NCI-H1930 (cell line): ENCODE data around the gene CLEC1B.
"Not testable (repeated sequence)": the region's sequence is repeated elsewhere in the genome, so short reads cannot be mapped to it uniquely, and the experiment has no call there.

Source experiments
- DNase-seq, 2 experiments: peaks; one replicate each; lab custom pipeline; 2025; lab: John Stamatoyannopoulos, UW

CLEC1B gene

DNA sequence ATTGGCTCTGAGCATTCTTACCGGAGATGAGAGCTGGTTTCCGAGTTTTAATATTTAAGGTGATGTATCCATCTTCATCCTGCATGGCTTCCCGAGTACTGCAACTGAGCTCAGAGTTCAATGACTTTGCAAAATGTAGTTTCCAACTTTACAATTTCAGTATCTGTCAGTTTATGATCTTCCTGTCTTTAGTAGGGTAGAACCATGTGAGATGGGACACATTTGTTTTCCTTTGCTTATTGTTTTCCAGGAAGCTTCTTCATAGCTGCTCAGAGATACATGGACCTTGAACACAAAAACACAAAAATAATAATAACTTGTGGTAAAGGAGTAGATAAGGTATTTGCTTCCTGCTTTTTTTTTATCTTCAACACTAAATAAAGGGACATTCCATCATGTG, at the start of gene CLEC1B:
CLEC1B (minus strand) TSS at position 106 of the 400 bp plus-strand sequence; CDS start at position 85, 21 bp downstream.
- no peak for DNase-seq

DNA sequence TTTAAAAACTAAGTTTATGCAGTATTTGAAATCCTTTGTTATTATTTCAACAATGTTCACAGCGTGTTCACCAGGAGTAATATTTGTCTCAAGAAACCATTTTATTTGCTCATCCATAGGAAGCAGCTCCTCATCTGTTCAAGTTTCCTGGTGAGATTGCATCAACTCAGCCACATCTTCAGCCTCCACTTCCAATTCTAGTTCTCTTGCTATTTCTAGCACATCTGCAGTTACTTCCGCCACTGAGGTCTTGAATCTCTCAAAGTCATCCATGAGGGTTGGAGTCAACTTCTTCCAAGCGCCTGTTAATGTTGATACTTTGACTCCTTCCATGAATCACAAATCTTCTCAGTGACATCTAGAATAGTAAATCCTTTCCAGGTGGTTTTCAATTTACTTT, 49.6 kb upstream of the CLEC1B start:
- no peak for DNase-seq

DNA sequence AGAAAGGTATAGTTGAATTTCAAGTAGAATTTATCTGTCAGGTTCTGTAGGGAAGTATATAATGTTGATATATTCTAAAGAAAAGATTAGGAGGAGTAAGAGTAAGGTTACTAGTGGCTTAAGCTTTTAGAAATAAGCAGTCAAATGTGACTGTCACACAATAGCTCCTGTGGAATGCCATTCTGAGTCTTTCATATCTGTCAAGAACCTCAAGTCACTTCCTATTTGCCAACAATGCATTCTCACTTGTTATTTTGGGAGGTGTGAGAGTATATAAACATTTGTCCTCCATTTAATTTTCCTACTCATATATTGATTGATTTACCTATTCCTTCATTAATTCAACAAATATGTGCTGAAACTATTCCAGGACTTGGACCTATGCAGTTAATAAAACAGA, 43.2 kb upstream of the CLEC1B start:
- DNase-seq: no peak

DNA sequence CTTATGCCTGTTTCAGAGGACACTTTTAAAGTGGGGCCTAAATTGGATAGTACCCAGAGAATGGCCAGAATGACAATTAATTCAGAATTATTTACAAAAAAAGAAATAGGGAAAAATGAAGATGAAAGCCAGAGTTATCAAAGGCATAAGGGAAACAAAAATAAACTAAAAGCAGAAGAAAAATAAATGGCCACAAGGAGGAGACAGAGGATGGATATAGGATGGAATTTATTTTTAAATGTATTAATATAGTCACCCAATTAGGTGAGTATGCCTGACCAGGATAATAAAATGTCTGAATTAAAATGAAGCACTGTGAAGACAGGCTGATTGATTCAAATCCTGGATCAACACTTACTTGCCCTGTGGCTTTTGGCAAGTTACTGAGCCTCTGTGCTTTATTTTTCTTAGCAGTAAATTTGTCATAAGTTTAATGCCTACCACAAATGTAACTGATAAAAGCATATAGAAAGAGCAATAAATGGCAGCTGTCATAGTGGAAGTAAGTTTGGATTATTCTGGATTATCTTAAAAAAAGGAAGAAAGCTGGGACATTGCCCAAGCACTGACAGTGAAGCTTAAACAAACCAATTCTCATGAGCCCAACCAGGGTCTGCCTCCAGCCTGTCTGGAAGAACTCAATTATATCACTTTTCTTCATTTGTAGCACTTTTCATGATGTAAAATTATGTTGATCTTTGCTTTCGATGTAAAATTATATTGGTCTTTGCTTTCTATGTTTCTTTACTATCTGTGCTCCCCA, 35.0 kb upstream of the CLEC1B start:
- no peak for DNase-seq

DNA sequence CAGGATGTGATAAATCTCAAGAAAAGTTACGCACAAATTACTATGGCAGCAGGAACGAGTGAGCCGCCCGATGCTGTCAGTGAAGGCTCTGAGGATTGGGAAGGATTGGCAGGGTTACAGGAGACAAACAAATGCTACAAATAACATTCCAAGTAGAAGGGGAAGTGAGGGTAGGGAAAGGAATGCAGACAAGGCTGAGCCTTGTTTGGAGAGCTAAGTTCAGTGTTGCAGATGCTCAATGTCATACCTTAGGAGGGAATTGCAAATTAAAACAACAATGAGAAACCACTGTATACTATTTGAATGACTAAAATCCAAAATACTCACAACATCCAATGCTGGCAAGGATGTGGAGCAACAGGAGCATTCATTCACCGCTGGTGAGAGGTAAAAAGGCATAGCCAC, 32.9 kb upstream of the CLEC1B start:
- no peak for DNase-seq

DNA sequence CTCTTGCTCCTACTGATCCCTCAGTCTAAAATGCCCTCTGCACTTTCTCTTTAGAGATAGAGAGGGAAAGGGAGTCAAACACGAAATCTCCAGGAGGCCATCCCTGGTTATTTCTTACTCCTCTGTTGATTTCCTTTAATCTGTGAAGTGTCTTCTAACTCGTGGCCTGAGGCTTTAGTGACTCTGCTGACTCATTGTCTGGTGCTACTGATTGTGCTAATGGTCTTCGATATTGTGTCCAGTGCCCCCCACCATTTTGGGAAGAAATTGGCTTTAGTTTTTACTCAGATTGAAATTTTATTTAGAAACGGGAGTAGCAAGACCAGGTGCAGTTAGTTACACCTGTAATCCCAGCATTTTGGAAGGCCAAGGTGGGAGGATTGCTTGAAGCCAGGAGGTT, 32.4 kb upstream of the CLEC1B start:
- DNase-seq: no peak

DNA sequence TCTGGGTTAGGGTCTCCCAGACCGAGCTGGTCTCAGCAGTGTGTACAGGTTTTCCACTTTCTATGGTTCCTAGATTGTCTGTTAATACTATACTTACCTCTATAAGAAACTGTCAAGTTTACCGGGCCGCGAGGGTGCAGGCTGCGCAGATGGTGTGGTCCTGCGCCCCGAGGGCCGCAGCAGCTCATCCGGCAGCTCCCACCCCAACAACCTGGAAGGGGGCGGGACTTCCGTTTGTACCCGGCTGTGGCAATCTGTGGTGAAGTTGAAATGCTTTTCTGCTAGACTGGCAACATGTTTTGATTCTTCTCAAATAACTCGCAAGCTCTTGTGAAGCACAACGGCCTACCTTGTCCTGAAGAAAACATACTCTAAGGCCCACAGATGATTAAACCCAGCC, 31.5 kb upstream of the CLEC1B start, which contains the start of gene CLEC9A:
CLEC9A (plus strand) TSS at position 237 of the 400 bp plus-strand sequence. CDS start 22,006 bp downstream, outside the sequence.
- DNase-seq: no peak

DNA sequence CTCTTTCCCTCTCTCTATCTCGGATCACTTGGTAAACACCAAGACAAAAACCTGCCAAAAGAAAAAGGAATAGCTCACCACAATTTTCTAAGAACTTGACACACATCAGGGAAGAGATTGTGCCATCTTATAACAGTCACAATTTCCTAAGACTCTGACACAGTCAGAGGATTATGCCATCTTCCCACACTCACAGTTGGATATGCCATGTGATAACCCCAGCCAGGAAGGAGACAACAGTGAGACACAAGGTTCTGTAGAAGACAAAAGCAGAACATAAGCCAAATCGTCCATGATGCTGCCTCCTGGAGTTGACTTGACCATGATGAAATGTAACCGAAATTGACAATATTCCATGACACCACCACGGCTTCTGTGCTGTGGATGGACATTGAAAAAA, 28.8 kb upstream of the CLEC1B start:
- no peak for DNase-seq

DNA sequence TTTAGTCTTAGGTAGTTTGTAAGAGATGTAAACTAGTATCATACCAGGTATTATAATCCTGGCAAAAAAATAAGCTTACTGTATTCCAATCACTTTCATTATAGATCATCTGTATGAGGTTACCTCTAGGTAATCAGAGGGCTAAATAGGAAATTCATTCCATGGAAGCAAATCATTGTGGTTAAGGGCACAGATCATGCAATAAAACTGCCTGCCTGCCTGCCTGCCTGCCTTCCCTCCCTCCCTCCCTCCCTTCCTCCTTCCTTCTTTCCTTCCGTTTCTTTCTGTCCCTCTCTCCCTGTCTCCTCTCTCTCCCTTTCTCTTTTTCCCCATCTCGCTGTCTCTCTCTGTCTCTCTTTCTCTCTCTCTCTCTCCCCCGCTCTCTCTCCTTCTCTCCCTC, 28.4 kb upstream of the CLEC1B start:
- no peak for DNase-seq

DNA sequence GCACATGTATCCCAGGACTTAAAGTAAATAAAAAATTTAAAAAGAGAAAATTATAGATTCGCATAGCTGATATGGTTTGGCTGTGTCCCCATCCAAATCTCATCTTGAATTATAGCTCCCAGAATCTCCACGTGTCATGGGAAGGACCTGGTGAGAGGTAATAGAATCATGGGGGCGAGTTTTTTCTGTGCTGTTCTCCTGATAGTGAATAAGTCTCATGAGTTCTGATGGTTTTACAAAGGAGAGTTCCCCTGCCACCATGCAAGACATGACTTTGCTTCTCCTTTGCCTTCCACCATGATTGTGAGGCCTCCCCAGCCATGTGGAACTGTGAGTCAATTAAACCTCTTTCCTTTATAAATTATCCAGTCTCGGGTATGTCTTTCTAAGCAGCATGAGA, 27.7 kb upstream of the CLEC1B start:
- DNase-seq: not testable (repeated sequence)

DNA sequence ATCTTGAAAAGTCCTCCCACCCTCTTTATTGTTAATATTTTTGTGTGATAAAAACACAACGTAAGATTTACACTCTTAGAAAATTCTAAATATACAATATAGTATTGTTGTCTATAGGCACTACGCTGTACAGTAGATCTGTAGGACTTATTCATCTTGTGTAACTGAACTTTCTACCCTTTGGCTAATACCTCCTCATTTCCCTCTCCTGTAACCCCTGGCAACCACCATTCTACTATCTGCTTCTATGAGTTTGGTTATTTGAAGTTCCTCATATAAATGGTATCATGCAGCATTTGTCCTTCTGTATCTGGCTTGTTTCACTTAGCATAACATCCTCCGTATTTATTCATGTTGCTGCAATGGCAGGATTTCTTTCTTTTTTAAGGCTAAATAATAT, 26.3 kb upstream of the CLEC1B start:
- no peak for DNase-seq

DNA sequence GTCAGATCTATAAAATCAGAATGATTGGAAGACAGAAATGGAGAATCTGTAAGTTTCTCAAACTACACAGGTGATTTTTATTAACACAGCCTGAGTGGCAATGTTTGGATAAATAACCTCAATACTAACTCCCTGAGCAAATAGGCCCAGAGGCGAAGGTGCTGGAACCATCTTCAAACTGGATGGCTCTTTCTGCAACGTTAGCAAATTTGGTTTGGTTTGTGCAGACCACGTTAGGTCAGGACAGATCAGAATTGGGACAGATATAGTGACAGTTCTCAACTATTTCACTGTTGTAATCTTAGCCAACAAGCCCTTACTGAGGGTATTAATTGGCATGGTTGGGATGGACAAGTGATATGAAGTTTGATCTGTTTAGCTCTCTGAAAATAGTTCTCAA, 22.4 kb upstream of the CLEC1B start:
- DNase-seq: no peak

DNA sequence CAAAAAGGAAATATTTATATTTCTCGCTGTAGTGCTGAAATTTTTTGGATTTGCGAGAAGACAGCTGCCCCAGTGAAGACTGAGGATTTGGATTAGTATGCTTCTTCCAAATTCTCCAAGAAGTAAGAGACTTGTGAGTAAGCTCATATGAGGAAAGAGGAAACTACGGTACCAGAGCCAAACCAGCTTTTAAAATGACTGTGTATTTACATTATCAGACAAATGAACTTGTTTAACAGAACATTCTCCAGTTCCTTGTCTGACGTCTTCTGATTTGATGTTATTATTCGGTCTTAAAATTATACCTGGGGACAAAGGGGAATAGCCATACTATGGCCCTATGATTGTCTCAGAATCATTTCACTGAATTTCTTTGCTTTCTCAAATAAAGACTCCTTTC, 19.5 kb upstream of the CLEC1B start:
- DNase-seq: no peak

DNA sequence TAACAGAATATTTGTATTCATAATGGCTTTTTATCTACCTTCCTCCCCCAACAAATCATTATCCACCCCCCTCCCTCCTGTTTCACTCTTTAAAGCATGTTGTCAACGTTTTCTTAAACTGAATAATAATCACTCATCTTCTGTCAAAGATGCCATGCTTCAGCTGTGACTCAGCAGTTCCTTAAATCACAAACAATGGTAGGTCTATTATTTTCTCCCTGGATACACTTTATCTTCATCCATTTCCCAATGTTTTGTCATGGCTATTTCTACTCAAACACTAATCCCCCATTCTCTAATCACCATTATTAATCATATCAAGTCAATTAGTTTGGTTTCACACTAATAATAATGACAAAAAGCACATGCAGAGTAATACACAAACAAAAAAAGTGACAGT, 18.0 kb upstream of the CLEC1B start:
- DNase-seq: no peak

DNA sequence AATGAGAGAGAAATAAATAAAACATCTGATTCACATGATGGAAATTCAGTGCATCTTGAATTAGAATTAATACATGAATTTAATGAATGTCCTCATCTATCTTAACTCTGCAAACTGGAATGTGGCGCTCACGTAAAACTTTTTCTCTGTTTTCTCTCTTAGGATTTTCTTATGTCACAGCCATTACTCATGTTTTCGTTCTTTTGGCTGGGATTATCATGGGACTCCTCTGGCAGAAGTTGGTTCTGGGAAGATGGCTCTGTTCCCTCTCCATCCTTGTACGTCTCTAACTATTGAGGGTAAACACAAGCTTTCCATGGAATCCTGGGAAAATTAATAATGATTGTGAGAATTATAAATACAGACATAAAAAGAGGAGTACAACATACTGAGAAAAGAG, 16.5 kb upstream of the CLEC1B start:
- DNase-seq: no peak

DNA sequence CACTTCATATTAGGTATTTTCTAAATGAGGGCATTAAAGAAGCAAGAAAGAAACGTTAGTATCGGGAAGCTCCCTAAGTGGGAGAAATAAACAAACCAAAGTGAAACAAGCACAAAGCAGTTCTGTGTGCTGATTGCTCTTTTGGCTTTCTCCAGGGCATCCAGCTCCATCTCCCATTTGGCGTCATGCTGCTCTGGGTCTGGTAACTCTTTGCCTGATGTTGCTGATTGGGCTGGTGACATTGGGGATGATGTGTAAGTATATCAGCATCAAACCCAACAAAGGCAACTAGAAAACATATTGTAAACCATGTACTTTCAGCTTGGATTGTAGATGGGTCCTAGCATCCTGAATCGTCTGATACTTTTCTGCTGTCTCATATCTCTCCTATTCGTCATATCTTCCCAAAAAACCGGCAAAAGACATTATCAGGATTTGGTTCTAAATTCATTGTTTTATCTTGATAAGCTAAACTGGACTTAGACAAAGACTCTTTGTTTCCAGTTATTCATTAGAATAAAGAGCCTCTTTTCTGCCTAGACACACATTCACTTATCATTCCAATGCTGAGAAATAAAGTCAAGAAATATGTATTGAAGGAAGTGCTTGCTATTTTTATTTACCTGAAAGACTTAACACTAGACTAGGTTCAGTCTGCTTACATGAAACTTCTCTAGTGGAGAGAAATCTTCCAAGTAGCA, 13.9 kb upstream of the CLEC1B start:
- DNase-seq: no peak

DNA sequence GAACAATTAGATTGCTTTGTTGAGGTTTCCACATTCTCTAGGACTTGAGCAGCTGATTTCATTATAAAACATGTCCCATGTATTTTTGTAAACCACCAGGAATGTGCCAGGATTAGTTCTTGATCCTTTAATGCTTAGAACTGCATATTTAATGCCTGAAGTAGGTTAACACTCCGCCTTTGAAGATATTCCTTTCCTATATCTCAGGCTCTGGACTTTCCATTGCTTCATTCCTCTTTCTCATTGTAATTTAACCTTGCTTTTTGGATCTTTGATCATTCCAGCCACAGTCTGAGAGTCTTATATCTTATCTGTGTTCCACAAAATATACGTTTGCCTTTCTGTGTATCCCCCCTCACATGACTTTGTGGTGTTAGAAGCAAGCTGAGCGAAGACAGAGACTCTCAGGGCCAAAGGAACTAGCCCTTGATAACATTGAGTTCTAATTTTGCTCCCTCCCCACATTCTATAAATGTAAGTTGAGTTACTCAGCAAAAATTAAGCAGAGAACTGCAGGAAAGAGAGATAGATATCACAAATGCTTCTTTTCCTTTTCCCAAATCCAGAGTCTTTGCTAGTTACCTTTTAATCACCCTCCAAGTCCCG, 2.4 kb upstream of the CLEC1B start:
- no peak for DNase-seq

DNA sequence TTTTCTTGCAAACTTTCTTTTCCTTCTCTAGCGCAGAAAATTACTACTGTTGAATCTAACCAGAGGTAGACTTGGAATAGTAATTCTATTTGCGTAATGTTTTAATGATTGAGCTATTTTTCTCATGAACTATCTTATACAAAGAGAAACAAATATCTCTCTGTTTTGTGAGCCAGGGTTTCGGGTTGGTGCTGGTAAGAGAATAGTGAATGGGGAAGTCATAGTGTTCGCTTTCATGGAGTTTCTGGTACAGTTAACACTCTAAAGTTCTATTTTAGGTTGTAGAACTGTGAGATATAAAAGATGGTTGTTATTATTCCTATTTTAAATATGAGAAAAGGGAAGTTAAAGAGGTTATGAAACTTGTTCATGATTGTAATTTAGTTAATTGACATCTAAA, 6.6 kb downstream of the CLEC1B start:
- no peak for DNase-seq

DNA sequence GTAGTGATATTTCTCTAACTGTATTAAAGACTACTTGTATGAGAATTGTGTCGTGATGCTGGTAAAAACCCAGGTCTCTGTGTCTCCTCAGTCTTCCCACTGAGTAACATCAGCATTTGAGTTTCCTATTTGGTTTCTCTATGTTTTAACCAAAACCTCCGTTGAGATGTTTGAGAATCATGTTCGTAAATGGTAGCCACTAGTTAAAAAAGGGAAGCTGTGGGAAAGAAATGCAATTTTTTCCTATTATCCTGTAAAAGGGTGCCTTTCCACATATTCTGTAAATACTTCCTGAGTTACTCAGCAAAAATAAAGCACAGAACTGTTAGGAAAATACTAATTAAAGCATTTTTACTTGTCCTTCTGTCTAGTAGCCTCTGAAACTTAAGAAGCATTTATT, 7.0 kb downstream of the CLEC1B start:
- DNase-seq: no peak

DNA sequence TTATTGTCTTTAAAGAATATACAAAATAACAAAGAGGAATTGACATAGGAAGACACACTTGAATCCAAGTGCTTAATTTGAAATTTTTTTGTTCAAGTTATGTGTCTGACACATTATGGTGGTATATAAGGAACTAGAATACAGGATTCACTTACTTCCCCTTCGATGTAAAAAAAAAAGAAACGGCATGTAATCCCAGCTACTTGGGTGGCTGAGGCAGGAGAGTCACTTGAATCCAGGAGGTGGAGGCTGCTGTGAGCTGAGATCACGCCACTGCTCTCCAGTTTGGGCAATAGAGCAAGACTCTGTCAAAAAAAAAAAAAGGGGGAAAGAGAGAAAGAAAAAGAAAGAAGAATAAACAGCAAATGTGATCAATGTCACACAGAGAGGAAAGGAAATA, 18.8 kb downstream of the CLEC1B start:
- no peak for DNase-seq

DNA sequence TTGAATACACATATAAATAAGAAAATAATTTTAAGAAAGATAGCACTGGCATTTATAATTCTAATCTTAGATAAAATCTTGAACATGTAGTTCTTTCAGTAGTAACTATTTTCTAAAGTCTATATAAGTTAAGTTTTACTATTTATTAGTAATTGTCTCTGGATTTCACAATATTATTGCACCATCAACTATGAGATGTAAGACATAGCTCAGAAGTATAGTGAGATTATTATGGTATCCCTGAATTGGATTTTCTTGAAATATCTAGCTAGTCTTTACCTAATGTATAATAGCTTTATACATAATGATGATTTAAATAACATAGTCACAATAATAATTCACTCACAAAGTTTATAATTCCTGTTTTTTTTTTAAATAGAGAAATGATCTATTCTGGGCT, 21.0 kb downstream of the CLEC1B start:
- DNase-seq: no peak

DNA sequence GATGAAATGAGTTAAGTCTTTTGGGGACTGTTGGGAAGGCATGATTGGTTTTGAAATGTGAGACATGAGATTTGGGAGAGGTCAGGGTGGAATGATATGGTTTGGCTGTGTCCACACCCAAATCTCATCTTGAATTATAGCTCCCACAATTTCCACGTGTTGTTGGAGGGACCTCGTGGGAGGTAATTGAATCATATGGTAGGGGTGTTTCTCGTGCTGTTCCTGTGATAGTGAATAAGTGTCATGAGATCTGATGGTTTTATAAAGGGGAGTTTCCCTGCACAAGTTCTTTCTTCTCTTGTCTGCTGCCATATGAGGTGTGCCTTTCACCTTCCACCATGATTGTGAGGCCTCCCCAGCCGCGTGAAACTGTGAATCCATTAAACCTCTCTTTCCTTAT, 22.3 kb downstream of the CLEC1B start:
- not testable (repeated sequence) for DNase-seq

DNA sequence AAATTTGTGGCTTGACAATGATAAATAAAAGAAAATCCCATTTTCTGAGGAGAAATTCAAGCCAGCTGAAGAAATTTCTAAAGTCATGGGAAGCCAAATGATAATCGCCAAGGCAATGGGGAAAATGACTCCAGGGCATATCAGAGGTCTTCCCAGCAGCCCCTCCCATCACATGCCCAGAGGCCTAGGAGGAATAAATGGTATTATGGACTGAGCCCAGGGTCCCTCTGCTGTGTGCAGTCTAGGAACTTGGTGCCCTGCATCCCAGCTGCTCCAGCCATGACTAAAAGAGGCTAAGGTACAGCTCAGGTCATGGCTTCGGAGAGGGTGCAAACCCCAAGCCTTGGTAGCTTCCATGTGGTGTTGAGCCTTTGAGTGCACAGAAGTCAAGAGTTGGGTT, 23.3 kb downstream of the CLEC1B start:
- DNase-seq: no peak
